NT2/D1 (cell line): Measurements from ENCODE around the gene NF1.

Experiments used
- DNase-seq: peaks from one replicate; pipeline ENCODE4 v3.0.0-alpha.2; 2011; ENCODE audit warnings: low read depth, low spot score
- H3K27me3 ChIP-seq: 2 replicates; pipeline ENCODE4 v1.6.0; 2011; ENCODE audit warnings: mild to moderate bottlenecking; ENCODE audit not compliant: insufficient read length, insufficient read depth
- H3K36me3 ChIP-seq: 2 replicates; pipeline ENCODE4 v1.6.1; 2011; ENCODE audit warnings: mild to moderate bottlenecking, low read length, mixed read lengths; ENCODE audit not compliant: insufficient read depth, insufficient read length
- H3K4me1 ChIP-seq: 2 replicates; pipeline ENCODE4 v1.5.1; 2011; ENCODE audit not compliant: insufficient read depth, insufficient read length
- H3K4me3 ChIP-seq: 2 replicates; pipeline ENCODE4 v1.5.1; 2011; ENCODE audit warnings: low read depth; ENCODE audit not compliant: insufficient read length
- H3K9ac ChIP-seq: 2 replicates; pipeline ENCODE4 v1.6.0; 2011; ENCODE audit warnings: low read depth; ENCODE audit not compliant: insufficient read length
- H3K9me3 ChIP-seq: 2 replicates; pipeline ENCODE4 v1.5.1; 2011; ENCODE audit warnings: mild to moderate bottlenecking, low read length; ENCODE audit not compliant: insufficient read depth
- SUZ12 ChIP-seq: IDR thresholded peaks from 2 replicates; pipeline ENCODE4 v1.6.1; 2011; ENCODE audit not compliant: insufficient read length, insufficient read depth; ENCODE audit errors: extremely low read depth
- YY1 ChIP-seq: IDR thresholded peaks from 2 replicates; pipeline ENCODE4 v1.6.1; 2011; ENCODE audit not compliant: insufficient read length, insufficient read depth
- ZNF274 ChIP-seq: IDR thresholded peaks from 2 replicates; pipeline ENCODE4 v1.6.1; 2011; ENCODE audit warnings: mild to moderate bottlenecking, low read depth, low read length

The NF1 gene

DNA sequence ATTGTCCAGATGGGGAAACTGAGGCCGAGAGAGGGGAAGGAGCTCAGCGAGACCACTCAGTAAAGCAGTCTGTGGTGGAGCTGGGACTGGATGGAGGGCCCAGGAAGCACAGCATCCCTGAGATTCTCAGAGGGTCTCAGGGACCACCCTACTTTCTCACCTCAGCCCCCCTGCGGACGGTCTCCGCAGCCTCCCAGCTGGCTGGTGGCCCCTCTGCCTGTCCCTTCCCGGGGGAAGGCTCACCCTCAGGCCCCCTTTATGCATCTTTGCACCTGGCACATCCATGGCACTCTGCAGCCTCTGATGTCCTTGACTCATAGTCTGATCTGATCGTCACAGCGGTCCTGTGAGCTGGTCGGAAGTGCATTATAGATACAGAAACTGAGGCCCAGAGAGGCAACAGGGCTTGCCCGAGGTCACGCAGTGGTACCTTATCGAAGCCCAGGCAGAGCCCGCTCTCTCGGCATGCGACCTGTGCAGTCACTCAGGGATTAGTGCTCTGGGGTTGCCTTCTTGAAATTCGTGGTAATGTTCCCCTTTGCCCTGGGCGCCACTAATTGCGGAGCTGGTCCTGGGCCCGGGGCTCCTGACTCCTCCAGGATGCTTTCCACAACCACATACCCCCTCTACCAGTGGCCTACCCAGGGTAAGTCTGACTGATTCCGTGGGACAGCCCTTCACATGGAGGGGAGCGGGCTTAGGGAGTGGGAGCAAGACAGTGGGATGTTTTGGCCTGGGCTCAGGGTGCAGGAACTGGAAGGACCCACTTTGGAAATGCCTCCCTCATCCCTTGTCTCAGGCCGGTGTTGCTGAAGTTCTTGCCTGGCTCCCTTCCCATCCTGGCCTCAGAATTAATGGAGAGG, 321.1 kb downstream of the NF1 start:
- no peaks in the 10 kb centered on the region for H3K27me3 ChIP-seq
- H3K9me3 ChIP-seq: no peaks in the 10 kb centered on the region
- DNase-seq: no peak
- no peak overlapping the region for H3K4me3 ChIP-seq
- peaks cover 13% of the 10 kb centered on the region for H3K4me1 ChIP-seq
- no peaks in the 10 kb centered on the region for H3K36me3 ChIP-seq
- TF ChIP-seq ZNF274: no peak
- TF ChIP-seq YY1: no peak
- TF ChIP-seq SUZ12: no peak
- H3K9ac ChIP-seq: no peak overlapping the region

DNA sequence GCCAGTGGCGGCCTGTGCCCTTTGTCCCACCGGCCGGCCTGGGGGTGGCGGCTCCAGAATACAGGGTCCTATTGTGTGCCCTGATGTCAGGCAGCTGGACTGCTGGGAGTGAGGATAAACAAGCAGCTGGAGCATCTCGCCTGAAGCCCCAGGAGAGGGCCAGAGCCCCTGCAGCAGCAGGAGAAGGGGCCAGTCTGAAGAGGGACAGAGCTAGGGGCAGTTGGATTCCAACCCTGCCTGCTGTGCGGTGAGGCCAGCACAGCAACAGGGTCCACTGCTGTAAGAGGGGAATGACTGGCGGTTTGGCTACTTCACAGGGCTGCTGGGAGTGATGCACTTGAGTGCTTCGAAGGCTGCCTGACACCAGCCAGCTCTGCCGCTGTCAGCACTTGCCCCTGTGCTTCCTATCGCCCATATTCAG, 321.7 kb downstream of the NF1 start:
- Histone ChIP-seq H3K4me3 (no peak overlapping the region), H3K27me3 (no peaks in the 10 kb centered on the region), H3K9me3 (no peaks in the 10 kb centered on the region), H3K9ac (no peak overlapping the region), H3K4me1 (peaks cover 12% of the 10 kb centered on the region), H3K36me3 (no peaks in the 10 kb centered on the region)
- no peak for TF ChIP-seq ZNF274
- no peak for DNase-seq

DNA sequence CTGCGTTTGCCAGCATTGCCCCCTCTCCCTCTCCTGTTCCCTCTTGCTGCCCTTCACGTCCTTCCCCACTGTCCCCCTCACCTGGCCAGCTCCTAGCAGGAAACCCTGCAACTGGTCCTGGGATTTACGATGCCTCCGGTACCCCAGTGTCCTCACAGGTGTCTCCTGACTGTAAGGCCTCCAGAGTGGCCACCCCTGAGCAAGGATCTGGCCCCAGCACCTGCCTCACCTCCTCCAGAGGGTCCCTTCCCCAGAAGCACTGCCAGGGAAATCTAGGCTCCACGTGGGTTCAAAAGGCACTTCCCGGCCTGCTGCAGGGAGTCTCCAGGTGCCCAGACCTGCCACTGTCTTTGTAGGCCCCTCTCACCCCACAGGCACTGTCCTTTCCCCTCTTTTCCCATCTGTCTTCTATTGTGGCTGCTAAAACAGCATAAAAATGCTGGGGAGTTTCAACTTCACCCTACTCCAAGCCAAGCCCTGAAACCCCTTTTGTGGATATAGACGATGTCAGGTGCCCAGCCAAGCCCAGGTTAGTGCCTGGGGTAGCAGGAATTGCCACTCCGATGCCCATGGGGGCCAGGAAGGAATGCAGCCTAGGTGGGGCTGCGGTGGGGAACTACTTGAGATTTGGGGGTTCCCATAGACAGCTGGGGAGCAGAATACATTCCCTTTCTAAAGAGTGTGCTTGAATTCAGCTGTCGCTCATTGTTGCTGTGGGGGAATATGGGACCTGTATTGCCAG, 322.4 kb downstream of the NF1 start:
- peaks cover 6% of the 10 kb centered on the region for H3K4me1 ChIP-seq
- H3K9me3 ChIP-seq: no peaks in the 10 kb centered on the region
- no peak for DNase-seq
- H3K9ac ChIP-seq: no peak overlapping the region
- no peaks in the 10 kb centered on the region for H3K36me3 ChIP-seq
- no peak overlapping the region for H3K4me3 ChIP-seq
- no peaks in the 10 kb centered on the region for H3K27me3 ChIP-seq
- TF ChIP-seq ZNF274 (no peak), YY1 (no peak), SUZ12 (no peak)

DNA sequence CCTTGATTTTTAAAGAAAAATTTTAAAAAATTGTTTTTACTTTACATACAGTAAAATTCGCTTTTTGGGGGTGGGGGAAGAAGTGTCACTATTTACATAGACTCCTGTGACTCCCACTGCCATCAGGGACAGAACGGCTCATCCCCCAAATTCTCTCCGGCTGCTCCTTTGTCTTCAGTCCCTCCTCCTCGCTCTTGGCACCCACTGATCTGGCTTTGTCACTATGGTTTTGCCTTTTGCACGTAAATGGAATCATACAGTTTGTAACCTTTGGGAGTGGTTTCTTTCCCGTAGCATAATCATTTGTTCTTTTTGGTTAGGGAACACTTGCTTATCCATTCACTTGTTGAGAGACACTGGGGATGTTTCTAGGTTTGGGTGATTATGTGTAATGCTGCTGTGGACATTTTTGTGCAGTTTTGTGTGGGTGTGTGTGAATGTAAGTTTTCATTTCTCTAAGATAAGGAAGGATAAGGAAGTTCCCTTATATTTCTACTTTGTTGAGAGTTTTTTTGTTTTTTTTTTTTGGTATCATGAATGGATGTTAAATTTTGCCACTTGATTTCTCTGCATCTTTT, 324.1 kb downstream of the NF1 start:
- Histone ChIP-seq H3K4me1 (peaks cover 4% of the 10 kb centered on the region), H3K9me3 (no peaks in the 10 kb centered on the region), H3K4me3 (no peak overlapping the region), H3K36me3 (no peaks in the 10 kb centered on the region), H3K27me3 (no peaks in the 10 kb centered on the region), H3K9ac (no peak overlapping the region)
- no peak for TF ChIP-seq SUZ12
- no peak for TF ChIP-seq ZNF274
- TF ChIP-seq YY1: no peak
- no peak for DNase-seq

DNA sequence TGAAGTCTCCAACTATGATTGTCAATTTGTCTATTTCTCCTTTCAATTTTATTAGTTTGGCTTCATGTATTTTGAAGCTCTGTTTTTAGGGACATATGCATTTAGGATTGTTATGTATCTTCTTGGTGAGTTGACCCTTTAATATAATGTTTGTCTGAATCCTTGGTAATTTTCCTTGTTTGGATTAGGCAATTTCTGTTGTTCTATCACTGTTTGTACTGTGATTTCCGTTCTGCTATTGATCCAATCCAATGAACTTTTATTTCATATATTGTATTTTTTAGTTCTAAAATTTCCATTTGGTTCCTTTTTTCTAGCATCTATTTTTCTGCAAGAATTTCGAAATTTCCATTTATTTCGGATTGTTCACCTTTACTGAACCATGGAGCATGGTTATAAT, 327.7 kb downstream of the NF1 start:
- Histone ChIP-seq H3K27me3 (no peaks in the 10 kb centered on the region), H3K4me3 (no peak overlapping the region), H3K36me3 (no peaks in the 10 kb centered on the region), H3K9me3 (no peaks in the 10 kb centered on the region), H3K9ac (no peak overlapping the region), H3K4me1 (no peaks in the 10 kb centered on the region)
- no peak for DNase-seq
- no peak for TF ChIP-seq YY1
- no peak for TF ChIP-seq SUZ12
- no peak for TF ChIP-seq ZNF274

DNA sequence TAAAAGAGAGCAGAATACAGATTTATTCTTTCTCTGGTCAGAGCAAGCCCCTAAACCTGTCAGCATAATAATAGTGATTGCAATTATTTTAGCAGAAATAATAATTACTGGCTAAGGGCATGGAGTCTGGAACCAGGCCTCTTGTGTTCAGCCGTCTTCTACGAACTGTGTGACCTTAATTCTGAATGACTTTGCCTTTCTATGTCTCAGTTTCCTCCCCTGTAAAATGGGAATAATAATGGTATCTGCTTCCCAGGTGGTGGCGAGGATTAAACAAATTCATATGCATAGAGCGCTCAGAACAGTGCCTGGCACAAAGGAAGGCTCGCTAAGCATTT, 330.1 kb downstream of the NF1 start:
- Histone ChIP-seq H3K9me3 (no peaks in the 10 kb centered on the region), H3K4me1 (no peaks in the 10 kb centered on the region), H3K4me3 (no peak overlapping the region), H3K9ac (no peak overlapping the region), H3K36me3 (no peaks in the 10 kb centered on the region), H3K27me3 (no peaks in the 10 kb centered on the region)
- TF ChIP-seq YY1: no peak
- TF ChIP-seq ZNF274: no peak
- no peak for TF ChIP-seq SUZ12
- DNase-seq: no peak
